OCI-LY1 (cell line): ENCODE data around the gene SRPRB.

ENCODE experiments used
- H2AFZ ChIP-seq: fragments of 200-600 bp; sonication (generic), shearing (Covaris generic); 2 replicates; pipeline ENCODE4 v1.6.0; 2014; ENCODE audit warnings: antibody characterized with exemption, mild to moderate bottlenecking, low read length
- H3F3A ChIP-seq: fragments of 200-600 bp; sonication (generic), shearing (Covaris generic); 2 replicates; pipeline ENCODE4 v1.6.0; 2014; ENCODE audit warnings: mild to moderate bottlenecking, antibody characterized with exemption, low read length, moderate library complexity; ENCODE audit not compliant: insufficient read depth
- H3K27ac ChIP-seq: fragments of 200-600 bp; sonication (generic); 2 replicates; pipeline ENCODE4 v1.5.1; 2014; ENCODE audit warnings: low read length, mixed run types, mild to moderate bottlenecking, low read depth; ENCODE audit not compliant: poor library complexity, severe bottlenecking
- H3K27me3 ChIP-seq: fragments of 200-600 bp; sonication (generic); 2 replicates; pipeline ENCODE4 v1.6.0; 2014; ENCODE audit warnings: antibody characterized with exemption, mild to moderate bottlenecking, low read length, moderate library complexity; ENCODE audit not compliant: insufficient read depth
- H3K36me3 ChIP-seq: fragments of 200-600 bp; sonication (generic); 2 replicates; pipeline ENCODE4 v1.6.1; 2014; ENCODE audit warnings: mild to moderate bottlenecking, antibody characterized with exemption, low read length, moderate library complexity, mixed read lengths; ENCODE audit not compliant: insufficient read depth
- H3K4me1 ChIP-seq: fragments of 200-600 bp; sonication (generic); 2 replicates; pipeline ENCODE4 v1.5.1; 2014; ENCODE audit warnings: mild to moderate bottlenecking, low read length, moderate library complexity; ENCODE audit not compliant: insufficient read depth, severe bottlenecking
- H3K4me2 ChIP-seq: fragments of 200-600 bp; sonication (generic), shearing (Covaris generic); 2 replicates; pipeline ENCODE4 v1.6.1; 2014; ENCODE audit warnings: low read length
- H3K4me3 ChIP-seq: fragments of 200-600 bp; sonication (generic); 2 replicates; pipeline ENCODE4 v1.5.1; 2014; ENCODE audit warnings: low read length, low read depth, mild to moderate bottlenecking, mixed read lengths; ENCODE audit not compliant: poor library complexity, severe bottlenecking
- H3K79me2 ChIP-seq: fragments of 200-600 bp; shearing (Covaris generic); 2 replicates; pipeline ENCODE4 v1.6.1; 2016; ENCODE audit warnings: mixed run types, low read length, mixed read lengths; ENCODE audit not compliant: insufficient read depth
- H3K9ac ChIP-seq: fragments of 200-600 bp; sonication (generic), shearing (Covaris generic); 2 replicates; pipeline ENCODE4 v1.6.1; 2014; ENCODE audit warnings: mild to moderate bottlenecking, low read length, mixed read lengths
- H3K9me2 ChIP-seq: fragments of 200-600 bp; sonication (generic), shearing (Covaris generic); 2 replicates; pipeline ENCODE4 v1.6.1; 2014; ENCODE audit warnings: low read depth, mild to moderate bottlenecking, low read length, mixed read lengths
- H3K9me3 ChIP-seq: fragments of 200-600 bp; shearing (Covaris generic); 2 replicates; pipeline ENCODE4 v1.6.1; 2014; ENCODE audit warnings: low read length, mixed read lengths
- H4K20me1 ChIP-seq: fragments of 200-600 bp; sonication (generic), shearing (Covaris generic); 2 replicates; pipeline ENCODE4 v1.6.0; 2016; ENCODE audit warnings: mild to moderate bottlenecking, low read length; ENCODE audit not compliant: insufficient read depth
- CTCF ChIP-seq: fragments of 200-600 bp; sonication (generic), shearing (Covaris generic); IDR thresholded peaks from 2 replicates; pipeline ENCODE4 v1.5.1; 2017; ENCODE audit warnings: mild to moderate bottlenecking, antibody characterized with exemption, low read length, moderate library complexity, mixed read lengths
- EZH2 ChIP-seq: fragments of 200-600 bp; sonication (generic), shearing (Covaris generic); IDR thresholded peaks from 2 replicates; pipeline ENCODE4 v1.8.0; 2017; ENCODE audit warnings: borderline replicate concordance, mixed run types, mild to moderate bottlenecking, antibody characterized with exemption, low read length, moderate library complexity, mixed read lengths

The SRPRB gene

GRCh38 chr3:133853925-133854227 is 48.3 kb downstream of the SRPRB start:
- Histone ChIP-seq H3K4me3 (no peak overlapping the region), H3K9ac (no peak overlapping the region), H3K79me2 (no peaks in the 10 kb centered on the region), H3F3A (no peaks in the 10 kb centered on the region), H2AFZ (no peak overlapping the region), H3K27me3 (peaks cover 10% of the 10 kb centered on the region; the same call in 1 of the 2 replicates), H3K4me1 (no peaks in the 10 kb centered on the region), H4K20me1 (no peaks in the 10 kb centered on the region), H3K36me3 (no peaks in the 10 kb centered on the region), H3K4me2 (no peak overlapping the region), H3K27ac (no peak overlapping the region), H3K9me2 (peaks cover 2% of the 10 kb centered on the region; the same call in 1 of the 2 replicates), H3K9me3 (no peaks in the 10 kb centered on the region)
- no peak for TF ChIP-seq CTCF
- TF ChIP-seq EZH2 = no peak

GRCh38 chr3:133854264-133855001 is 48.8 kb downstream of the SRPRB start:
- no peaks in the 10 kb centered on the region for H3K79me2 ChIP-seq

GRCh38 chr3:133855002-133855370 is 49.4 kb downstream of the SRPRB start:
- no peaks in the 10 kb centered on the region for H3F3A ChIP-seq
- H4K20me1 ChIP-seq = no peaks in the 10 kb centered on the region
- no peaks in the 10 kb centered on the region for H3K4me1 ChIP-seq
- H3K9me3 ChIP-seq = no peaks in the 10 kb centered on the region
- H3K27ac ChIP-seq = no peak overlapping the region
- no peak overlapping the region for H3K4me2 ChIP-seq
- no peaks in the 10 kb centered on the region for H3K79me2 ChIP-seq
- H2AFZ ChIP-seq = no peak overlapping the region
- H3K36me3 ChIP-seq = no peaks in the 10 kb centered on the region
- H3K9me2 ChIP-seq = peaks cover 2% of the 10 kb centered on the region; the same call in 1 of the 2 replicates
- H3K9ac ChIP-seq = no peak overlapping the region
- no peak overlapping the region for H3K4me3 ChIP-seq
- no peak for TF ChIP-seq CTCF
- no peak for TF ChIP-seq EZH2
- 0 out of 2 replicates have a peak, but pooled peaks cover 2% of the 10 kb centered on the region for H3K27me3 ChIP-seq

More at GRCh38 chr3:133854264-133855001, 48.8 kb downstream of the SRPRB start:
- Histone ChIP-seq H3F3A (no peaks in the 10 kb centered on the region), H3K9ac (no peak overlapping the region), H3K4me2 (no peak overlapping the region), H2AFZ (no peak overlapping the region), H3K9me3 (no peaks in the 10 kb centered on the region), H3K27ac (no peak overlapping the region), H3K27me3 (peaks cover 8% of the 10 kb centered on the region; the same call in 1 of the 2 replicates), H4K20me1 (no peaks in the 10 kb centered on the region), H3K36me3 (no peaks in the 10 kb centered on the region), H3K4me3 (no peak overlapping the region), H3K4me1 (no peaks in the 10 kb centered on the region), H3K9me2 (peaks cover 2% of the 10 kb centered on the region; the same call in 1 of the 2 replicates)
- no peak for TF ChIP-seq EZH2
- no peak for TF ChIP-seq CTCF
